DMS79 treated with DMSO at 0.1 percent for 48 hours (cell line): ENCODE measurements around the gene COQ2.
"Not testable (repeated sequence)": the region's sequence is repeated elsewhere in the genome, so short reads cannot be mapped to it uniquely, and the experiment has no call there.

Experiments used
- DNase-seq: peaks from one replicate; lab custom pipeline; 2025; lab: John Stamatoyannopoulos, UW

Gene COQ2, protein sequence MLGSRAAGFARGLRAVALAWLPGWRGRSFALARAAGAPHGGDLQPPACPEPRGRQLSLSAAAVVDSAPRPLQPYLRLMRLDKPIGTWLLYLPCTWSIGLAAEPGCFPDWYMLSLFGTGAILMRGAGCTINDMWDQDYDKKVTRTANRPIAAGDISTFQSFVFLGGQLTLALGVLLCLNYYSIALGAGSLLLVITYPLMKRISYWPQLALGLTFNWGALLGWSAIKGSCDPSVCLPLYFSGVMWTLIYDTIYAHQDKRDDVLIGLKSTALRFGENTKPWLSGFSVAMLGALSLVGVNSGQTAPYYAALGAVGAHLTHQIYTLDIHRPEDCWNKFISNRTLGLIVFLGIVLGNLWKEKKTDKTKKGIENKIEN

DNA sequence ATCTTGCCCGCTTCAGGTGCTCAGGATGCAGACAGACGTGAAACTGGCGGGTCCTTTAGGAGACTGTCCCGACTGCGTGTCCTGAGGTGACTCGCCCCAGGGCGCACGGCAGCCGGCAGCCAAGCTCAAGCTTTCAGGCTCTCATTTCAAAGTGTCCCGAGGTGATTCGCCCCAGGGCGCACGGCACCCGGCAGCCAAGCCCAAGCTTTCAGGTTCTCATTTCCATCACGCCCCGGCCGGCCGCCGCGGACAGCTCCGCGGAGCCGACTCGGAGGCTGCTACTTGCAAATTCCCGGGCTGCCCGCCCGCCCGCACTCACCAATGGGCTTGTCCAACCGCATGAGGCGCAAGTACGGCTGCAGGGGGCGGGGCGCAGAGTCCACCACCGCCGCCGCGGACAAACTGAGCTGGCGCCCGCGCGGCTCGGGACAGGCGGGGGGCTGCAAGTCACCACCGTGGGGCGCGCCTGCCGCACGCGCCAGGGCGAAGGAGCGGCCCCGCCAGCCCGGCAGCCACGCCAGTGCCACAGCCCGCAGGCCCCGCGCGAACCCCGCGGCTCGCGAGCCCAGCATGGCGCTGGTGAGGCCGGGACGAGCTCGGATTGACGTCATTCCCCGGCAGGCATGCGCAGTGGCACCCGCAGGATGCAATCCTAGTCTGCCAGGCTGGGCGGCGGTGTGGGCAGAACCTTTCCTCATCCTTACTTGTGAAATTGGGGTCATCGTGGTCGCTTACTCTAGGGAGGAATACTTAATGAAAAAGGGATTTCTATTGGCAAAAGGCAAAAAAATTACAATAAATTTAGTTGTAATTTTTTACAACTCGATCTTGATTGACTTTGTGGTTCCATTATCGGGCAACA lies at the start of gene COQ2:
Gene COQ2 (minus strand): TSS at position 606 of the 862 bp plus-strand sequence. CDS start 34 bp downstream, at position 572.
- DNase-seq = peak; percentile 77

DNA sequence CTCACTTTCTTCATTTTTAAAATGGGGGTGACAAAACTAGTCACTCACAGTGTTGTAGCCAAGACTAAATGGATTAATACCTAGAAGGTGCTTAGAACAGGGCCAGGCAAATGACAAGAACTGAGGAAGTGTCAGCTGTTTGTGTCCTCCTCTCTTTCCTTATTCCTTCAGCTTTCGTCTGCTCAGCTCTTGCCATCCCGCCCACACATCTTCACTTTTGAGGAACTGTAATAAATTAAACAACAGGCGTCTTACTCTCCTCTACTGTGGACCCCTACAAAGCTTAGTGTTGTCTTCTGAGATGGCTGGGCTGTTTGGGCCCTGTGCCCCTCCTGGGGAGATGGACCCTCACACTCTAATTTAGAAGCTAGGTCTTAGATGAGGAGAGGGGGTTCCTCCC lies 47.4 kb upstream of the COQ2 start:
- no peak for DNase-seq

DNA sequence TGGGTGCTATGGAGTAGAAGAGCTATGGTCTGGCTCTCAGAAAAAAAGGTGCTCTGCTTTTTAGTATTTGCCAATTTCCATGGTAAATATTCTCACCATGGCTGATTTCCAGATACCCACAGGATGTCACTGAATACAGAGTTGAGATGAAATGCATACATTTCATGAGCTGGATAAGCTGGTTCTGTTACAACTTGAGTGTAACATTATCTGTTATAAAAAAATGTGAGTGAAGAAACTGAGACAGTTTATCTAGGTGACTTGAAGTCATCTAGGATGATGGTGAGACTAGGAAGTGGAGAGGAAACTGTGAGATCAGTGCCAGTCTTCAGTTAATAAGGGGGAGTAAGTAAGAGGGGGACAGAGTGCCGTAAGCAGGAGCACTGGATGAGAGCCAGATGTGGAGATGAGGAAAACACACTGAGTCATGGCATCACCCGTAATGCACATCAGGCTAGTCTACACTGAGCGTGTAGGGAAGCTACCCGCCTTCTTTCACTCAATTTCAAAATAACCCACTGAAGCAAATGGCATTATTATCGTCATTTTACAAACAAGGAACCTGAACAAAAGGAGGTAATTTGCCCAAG lies 45.0 kb upstream of the COQ2 start:
- DNase-seq = no peak

DNA sequence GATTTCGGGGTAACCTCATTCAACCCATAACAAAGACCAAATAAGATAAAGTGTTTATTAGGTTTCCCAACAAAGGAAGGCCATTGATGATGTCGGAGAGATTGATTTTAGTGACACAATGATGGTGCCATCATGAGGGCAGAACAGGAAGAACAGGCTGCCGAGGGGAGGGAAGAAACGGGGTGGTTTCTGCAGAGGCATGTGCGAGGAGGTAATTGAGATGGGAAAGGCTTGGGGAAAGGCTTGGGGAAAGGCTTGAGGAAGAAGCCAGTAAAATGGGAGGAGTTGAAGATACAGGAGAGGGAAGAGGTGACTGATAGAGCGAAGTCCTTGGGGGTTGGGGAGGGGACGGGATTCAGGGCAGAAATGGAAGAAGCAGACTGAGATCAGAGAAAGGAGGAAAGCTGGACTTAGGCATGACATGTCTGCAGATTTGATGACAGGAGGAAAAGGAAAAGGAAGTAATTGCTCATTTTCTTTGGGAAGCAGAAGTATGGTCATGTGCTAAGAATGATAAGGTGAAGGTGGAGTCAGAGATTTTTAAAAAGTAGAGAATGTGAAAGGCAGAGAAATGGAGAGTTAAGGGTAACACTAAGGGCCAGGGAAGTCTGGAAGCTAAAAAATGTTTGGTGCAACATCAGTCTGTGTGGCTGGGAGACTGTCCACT lies 44.1 kb upstream of the COQ2 start:
- DNase-seq = no peak

DNA sequence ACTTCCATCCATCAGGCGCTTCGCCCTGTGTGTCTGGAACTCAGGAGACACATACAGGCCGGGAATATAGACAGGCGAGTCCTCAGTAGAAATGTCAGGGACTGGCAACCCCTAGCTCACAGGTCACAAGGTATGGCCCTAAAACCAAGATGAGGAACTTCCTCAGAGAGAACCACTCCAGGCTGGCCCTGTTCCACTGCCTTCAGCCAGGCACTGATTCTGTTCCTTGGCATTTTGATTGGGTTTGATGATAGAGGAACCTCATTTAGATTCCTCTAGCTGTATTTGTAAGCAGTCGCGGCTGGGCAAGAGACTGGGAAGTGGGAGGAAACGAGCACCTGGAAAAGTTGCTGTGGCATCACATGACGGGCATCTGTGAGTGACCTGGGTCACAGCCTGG lies 41.9 kb upstream of the COQ2 start:
- no peak for DNase-seq

DNA sequence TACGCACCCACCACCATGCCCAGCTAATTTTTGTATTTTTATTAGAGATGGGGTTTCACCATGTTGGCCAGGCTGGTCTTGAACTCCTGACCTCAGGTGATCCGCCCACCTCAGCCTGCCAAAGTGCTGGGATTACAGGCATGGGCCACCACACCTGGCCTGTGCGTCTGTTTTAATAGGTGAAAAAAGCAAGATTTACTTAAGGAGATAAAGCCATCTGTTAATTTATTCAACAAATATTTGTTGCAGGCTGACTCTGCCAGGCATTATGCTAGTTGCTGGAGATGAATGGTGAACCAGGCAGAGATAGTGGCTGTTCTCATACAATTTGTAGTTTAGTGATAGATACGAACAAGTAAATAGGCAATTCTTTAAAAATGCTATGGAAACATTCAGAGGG lies 40.7 kb upstream of the COQ2 start:
- not testable (repeated sequence) for DNase-seq

DNA sequence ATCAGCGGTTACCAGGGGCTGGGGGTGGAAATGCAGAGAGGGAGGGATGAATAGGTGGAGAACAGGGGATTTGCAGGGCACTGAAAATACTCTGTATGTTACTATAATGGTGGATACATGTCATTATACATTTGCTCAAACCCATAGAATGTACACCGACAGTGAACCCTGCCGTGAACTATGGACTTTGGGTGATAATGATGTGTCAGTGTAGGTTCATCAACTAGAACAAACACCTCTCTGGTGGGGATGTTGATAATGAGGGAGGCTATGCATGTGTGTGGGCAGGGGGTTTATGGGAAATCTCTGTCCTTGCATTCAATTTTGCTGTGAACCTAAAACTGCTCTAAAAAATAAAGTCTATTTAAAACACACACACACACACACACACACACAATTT lies 38.5 kb upstream of the COQ2 start:
- no peak for DNase-seq

DNA sequence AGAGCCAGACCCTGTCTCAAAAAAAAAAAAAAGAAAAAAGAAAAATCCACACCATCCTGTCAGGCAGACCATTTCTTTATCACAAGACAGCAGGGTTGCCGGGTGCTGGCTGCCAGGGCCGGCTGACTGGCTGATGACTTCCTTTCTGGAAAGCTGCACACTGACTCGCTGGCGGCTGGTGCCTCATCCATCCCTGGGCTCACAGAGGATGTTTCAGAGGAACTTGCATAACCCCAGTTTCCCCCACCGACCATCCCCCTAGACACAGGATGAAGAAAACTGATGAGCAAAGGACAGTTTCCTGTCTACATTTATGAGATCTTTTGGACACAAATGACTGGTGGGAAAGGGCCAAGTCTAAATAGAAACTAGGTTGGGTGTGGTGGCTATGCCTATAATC lies 36.0 kb upstream of the COQ2 start:
- no peak for DNase-seq

DNA sequence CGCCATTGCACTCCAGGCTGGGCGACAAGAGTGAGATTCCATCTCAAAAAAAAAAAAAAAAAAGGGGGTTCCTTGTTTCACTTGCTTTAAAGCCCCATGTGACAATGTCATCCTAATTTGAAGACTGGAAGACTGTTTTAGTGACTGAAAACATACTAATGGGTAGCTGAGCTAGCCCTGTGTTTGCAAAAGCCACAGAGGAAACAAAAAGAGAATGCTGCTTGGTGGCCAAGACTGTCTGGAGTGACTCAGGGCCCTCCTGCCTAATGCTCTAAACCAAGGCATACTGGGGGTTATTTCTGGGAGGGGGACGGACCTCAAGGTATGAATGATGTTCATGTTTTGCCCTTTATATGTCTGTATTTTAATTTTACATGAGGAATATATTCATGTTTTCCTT lies 34.1 kb upstream of the COQ2 start:
- no peak for DNase-seq

DNA sequence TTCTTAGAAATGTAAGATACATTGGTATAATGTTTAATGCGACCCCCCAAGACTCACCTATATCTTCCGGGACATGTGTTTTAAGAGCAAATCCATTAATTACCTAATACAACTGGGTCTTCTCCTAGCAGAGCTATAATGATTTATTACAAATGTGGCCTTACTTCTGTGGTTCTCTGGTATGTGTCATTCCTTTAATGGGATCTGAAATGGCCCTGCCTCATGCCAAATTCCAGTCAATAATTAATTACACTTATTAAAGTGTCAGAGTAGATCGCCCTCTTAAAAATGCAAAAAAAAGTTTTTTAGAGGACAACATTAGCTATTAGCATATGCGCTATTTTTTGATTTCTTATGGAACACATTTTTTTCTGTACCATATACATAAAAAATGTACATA lies 33.1 kb upstream of the COQ2 start:
- DNase-seq = no peak

DNA sequence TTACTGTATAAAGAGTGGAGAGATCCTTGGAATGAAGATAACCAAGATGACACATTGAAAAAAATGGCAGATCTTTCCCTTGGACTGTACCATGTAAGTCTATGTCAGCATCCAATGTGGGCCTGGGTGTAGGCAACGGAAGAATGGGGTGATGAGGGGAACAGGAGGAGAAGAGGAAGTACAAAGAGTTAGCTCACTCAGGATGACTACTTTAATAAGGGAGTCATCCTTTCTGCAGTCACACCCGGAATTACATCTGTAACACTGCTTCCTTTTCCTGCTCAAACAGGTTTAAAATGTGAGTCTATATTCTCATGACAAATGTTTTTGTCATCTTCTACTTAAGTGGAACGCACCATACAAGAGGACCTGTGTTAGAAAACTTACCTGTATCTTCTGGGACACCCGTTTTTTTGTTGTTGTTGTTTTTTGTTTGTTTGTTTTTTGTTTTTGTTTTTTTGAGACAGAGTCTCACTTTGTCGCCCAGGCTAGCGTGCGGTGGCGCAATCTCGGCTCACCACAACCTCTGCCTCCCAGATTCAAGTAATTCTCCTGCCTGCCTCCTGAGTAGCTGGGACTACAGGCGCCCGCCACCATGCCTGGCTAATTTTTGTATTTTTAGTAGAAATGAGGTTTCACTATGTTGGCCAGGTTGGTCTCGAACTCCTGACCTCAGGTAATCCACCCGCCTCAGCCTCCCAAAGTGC lies 32.0 kb upstream of the COQ2 start:
- DNase-seq = no peak

DNA sequence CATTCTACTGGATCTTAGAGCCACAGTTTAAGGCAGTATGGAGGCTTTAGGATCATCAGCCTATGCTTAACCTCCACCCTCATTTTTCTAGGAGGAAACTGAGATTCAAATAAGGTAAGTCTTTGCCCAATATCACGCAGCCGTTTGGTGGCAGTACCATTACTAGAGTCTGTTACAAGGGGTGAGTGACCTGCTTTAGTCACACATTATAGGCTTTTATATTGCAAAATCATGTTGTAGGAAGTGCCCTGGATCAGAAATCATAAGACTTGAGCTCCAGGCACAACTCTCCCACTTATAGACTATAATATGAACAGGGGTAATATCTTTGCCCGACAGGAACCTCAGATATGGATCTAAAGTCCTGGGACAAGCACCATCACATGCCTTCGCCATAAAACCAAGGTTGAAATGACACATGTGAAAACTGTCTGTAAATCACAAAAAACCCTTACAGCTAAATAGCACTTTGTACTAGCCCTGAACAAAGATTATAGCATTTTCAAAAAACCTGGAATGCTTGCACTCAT lies 30.8 kb upstream of the COQ2 start:
- no peak for DNase-seq

DNA sequence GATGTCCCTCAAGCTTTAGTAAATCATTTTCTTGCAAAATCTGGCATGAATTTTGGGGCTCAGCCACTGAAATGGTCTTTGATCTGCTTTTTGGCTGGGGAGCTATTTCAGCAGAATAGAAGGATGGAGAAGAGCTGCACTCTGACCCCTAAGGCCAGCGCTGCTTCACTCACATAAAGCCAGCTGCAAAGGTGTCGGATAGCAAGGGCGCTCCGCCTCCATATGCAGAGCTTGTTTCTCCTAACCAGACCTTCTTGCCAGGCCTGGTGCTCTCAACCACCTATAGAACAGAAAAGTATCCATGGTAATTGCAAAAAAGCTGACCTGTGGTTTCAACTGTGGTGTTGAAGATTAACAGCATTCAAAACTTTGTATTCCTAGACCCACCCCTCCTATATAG lies 24.1 kb upstream of the COQ2 start:
- no peak for DNase-seq

DNA sequence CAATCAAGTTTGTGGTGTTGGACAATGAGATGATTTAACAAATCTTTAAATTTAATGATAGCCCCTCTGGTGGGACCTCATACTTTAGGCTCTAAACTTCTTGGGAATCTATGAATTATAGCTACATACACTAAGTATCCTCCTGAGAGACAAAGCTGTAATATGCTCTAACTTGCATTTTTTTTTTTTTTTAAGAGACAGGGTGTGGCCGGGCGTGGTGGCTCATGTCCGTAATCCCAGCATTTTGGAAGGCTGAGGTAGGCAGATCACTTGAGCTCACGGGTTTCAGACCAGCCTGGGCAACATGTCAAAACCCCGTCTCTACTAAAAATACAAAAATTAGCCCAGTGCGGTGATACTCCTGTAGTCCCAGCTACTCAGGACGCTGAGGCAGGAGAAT lies 23.3 kb upstream of the COQ2 start:
- DNase-seq = no peak

DNA sequence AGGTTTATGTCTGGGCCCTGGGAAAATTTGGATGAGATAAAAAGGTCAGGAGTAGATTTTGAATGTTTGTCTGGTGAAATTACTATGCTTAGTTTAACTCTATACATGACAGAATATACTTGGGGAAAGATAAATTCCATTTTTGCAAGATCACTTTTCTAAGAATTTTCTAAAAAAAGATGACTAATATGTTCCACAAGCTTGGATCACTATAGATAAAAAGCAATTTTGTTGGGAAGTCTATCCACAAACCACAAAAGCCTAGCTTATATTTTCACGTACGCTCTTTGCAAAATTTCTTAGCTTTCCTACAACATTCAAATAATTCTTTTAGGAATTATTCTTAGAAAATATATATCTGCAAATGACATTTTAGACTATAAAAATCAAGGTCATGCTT lies 20.6 kb upstream of the COQ2 start:
- no peak for DNase-seq

DNA sequence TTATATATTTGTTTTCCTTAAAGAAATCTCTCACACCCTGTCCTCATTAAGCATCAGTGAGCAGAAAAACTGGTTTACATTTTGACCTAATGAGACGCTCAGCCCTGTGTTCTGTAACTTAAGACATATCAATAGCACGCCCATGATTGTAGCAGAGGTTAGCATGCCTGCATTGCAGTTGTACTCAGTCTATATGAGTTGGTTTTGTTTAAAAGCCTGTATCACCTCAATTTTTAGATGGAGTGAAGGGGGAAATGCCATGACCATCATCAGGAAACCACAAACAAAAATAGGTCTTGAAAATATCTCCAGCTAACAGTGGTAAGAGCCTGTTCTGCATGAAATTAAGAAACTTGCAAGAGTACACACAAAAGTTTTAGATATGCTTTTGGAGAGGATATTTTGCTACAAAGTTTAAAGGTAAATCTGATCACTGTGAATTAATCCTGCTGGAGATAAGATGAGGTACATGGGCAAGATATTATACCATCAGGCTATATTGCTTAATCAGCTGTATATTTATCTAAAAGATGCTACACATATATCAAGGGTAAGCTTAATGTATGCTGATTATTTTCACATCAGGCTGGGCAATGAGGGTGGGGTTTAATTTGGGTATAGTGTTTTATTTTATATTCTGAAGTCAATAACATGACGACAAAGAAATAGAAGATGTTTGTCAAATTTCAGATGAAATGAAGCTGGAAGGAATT lies 13.1 kb upstream of the COQ2 start:
- no peak for DNase-seq

DNA sequence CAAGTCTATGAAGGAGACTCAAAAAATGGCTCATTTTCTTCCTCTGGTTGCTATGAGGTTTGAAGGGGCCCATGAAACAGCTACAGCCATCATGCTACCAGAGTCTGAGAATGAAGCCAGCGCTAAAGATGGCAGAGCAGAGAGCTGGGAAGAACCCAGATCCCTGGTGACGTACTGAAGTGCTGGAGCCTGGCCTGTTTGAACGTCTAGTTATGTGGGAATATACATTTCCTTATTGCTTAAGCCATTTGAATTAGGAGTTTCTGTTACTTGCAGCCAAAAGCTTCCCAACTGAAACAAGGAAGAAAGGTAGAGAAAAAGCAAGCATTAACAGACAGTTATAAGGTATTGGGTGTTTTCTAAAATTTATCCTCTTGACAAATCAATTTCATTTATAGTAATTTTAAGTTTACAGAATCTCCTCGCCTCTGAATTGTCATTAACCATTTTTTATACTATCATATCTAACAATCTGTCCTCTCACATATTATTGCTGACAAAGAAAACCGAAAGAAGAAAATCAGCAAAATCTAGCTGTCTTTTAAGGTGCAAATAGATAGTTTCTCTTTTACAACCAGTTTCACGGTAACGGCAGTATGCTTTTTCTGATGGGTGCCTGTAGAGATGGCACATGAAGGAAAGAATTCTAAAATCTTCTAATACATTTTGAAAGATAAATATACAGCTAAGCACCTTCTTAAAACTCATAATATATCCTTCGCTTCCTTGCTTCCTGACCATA lies 8.9 kb upstream of the COQ2 start:
- no peak for DNase-seq

DNA sequence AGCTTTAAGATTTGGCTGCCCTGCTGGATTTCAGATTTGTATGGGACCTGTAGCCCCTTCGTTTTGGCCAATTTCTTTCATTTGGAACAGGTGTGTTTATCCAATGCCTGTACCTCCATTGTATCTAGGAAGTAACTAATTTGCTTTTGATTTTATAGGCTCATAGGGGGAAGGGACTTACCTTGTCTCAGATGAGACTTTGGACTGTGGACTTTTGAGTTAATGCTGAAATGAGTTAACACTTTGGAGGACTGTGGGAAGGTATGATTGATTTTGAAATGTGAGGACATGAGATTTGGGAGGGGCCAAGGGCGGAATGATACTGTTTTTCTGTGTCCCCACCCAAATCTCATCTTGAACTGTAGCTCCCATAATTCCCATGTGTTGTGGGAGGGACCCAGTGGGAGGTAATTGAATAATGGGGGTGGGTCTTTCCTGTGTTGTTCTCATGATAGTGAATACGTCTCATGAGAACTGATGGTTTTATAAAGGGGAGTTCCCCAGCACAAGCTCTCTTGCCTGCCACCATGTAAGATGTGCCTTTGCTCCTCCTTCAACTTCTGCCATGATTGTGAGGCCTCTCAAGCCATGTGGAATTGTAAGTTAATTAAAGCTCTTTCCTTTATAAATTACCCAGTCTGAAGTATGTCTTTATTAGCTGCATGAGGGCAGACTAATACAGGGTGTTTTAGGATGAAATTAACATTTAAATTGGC lies 5.6 kb upstream of the COQ2 start:
- not testable (repeated sequence) for DNase-seq

DNA sequence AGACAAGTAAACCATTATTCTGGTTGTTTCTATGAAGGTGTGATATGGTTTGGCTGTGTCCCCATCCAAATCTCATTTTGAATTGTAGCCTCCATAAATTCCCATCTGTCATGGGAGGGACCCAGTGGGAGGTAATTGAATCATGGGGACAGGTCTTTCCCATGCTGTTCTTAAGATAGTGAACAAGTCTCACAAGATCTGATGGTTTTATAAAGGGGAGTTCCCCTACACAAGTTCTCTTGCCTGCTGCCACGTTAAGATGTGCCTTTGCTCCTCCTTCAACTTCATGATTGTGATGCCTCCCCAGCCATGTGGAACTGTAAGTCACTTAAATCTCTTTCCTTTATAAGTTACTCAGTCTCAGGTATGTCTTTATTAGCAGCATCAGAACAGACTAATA lies 3.8 kb upstream of the COQ2 start:
- not testable (repeated sequence) for DNase-seq

DNA sequence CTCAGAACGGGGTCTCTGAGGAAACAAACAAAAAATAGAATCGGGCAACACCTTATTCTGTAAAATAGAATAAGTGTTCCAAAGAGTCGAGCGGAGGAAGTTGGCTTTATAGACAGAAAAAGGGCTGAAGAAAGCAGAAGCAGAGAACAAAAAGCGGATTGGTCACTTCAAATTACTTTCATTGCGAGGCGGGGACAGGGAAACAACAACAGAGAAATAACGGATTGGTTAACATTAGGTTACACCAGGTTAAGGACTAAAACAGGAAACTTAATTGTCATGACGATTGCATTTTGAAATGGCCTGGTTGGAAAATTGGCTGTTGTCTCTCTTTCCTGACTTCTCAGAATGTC lies 433 bp upstream of the COQ2 start:
- peak; percentile 65 for DNase-seq
